GM23338 (cell line): ENCODE results near the gene HJURP. TPM values are rescaled to one million over a fixed set of nuclear protein-coding genes. Genes with fewer than 3 reads are reported as not detected.

ENCODE experiments used
- ATAC-seq: fragments of 200-7000 bp; cut with Tn5 transposase; 3 replicates; pipeline ENCODE4 v1.9.1; 2020
- DNase-seq: peaks from one replicate; pipeline ENCODE4 v3.0.0-alpha.2; 2015; ENCODE audit warnings: low spot score
- H2AFZ ChIP-seq: fragments of 200-600 bp; sonication (generic); 2 replicates; pipeline ENCODE4 v1.8.0; 2016; ENCODE audit warnings: antibody characterized with exemption, mild to moderate bottlenecking, moderate library complexity
- H3F3A ChIP-seq: fragments of 200-600 bp; sonication (generic); replicated peaks from 2 replicates; pipeline ENCODE4 v1.8.0; 2017; ENCODE audit warnings: antibody characterized with exemption, mixed run types, low read depth
- H3K27ac ChIP-seq: fragments of 200-600 bp; sonication (generic); 2 replicates; pipeline ENCODE4 v1.6.1; 2016; ENCODE audit warnings: low read depth
- H3K27me3 ChIP-seq: fragments of 200-600 bp; sonication (generic); 2 replicates; pipeline ENCODE4 v1.8.0; 2016; ENCODE audit warnings: mild to moderate bottlenecking, mixed run types, moderate library complexity; ENCODE audit not compliant: insufficient read depth
- H3K36me3 ChIP-seq: fragments of 200-600 bp; sonication (generic); 2 replicates; pipeline ENCODE4 v1.8.0; 2016; ENCODE audit warnings: mild to moderate bottlenecking; ENCODE audit not compliant: insufficient read depth
- H3K4me1 ChIP-seq: fragments of 200-600 bp; sonication (generic); 2 replicates; pipeline ENCODE4 v1.8.0; 2016; ENCODE audit warnings: mild to moderate bottlenecking, moderate library complexity; ENCODE audit not compliant: insufficient read depth
- H3K4me2 ChIP-seq: fragments of 200-600 bp; sonication (generic); 2 replicates; pipeline ENCODE4 v1.7.1; 2017; ENCODE audit warnings: mixed run types
- H3K4me3 ChIP-seq: fragments of 200-600 bp; sonication (generic); 2 replicates; pipeline ENCODE4 v1.6.1; 2016; ENCODE audit warnings: mixed run types
- H3K79me2 ChIP-seq: fragments of 200-600 bp; sonication (generic); replicated peaks from 2 replicates; pipeline ENCODE4 v1.8.0; 2017; ENCODE audit warnings: mild to moderate bottlenecking; ENCODE audit not compliant: insufficient read depth
- H3K9me2 ChIP-seq: fragments of 200-600 bp; sonication (generic); 2 replicates; pipeline ENCODE4 v1.8.0; 2017; ENCODE audit not compliant: insufficient read depth
- H4K20me1 ChIP-seq: fragments of 200-600 bp; sonication (generic); replicated peaks from 2 replicates; pipeline ENCODE4 v1.8.0; 2017; ENCODE audit warnings: mild to moderate bottlenecking; ENCODE audit not compliant: insufficient read depth
- H3K27ac Mint-ChIP-seq: 2 replicates; pipeline ENCODE4 v1.8.0; 2020; ENCODE audit warnings: inconsistent platforms, mild to moderate bottlenecking, moderate library complexity, mixed read lengths
- H3K27me3 Mint-ChIP-seq: 3 replicates; pipeline ENCODE4 v1.8.0; 2022; ENCODE audit warnings: low read depth, mild to moderate bottlenecking, moderate library complexity, mixed read lengths, inconsistent platforms; ENCODE audit not compliant: insufficient read depth, poor library complexity
- H3K36me3 Mint-ChIP-seq: 3 replicates; pipeline ENCODE4 v1.8.0; 2021; ENCODE audit warnings: low read depth, mild to moderate bottlenecking, inconsistent platforms, moderate library complexity, mixed read lengths
- H3K4me1 Mint-ChIP-seq: 3 replicates; pipeline ENCODE4 v1.8.0; 2020; ENCODE audit warnings: mild to moderate bottlenecking, inconsistent platforms, mixed read lengths
- H3K4me3 Mint-ChIP-seq: 3 replicates; pipeline ENCODE4 v1.8.0; 2021; ENCODE audit warnings: moderate library complexity, mild to moderate bottlenecking, inconsistent platforms, mixed read lengths
- H3K9me3 Mint-ChIP-seq: 3 replicates; pipeline ENCODE4 v1.8.0; 2020; ENCODE audit warnings: moderate library complexity, mild to moderate bottlenecking, inconsistent platforms, mixed read lengths
- CREB1 ChIP-seq: fragments of 250-450 bp; sonication (Bioruptor Pico); IDR thresholded peaks from 2 replicates; pipeline ENCODE4 v1.5.0; 2020; ENCODE audit warnings: low read depth, mild to moderate bottlenecking, moderate library complexity
- CTCF ChIP-seq, 2 experiments: fragments of 200-600 bp in 1 of 2; sonication (generic) in 1 of 2; conservative IDR thresholded peaks; 2 replicates each; pipeline versions ENCODE4 v1.5.1 to v1.6.1; 2016 to 2017; ENCODE audit warnings: antibody characterized with exemption in 2 of 2, low read depth in 2 of 2, mild to moderate bottlenecking in 2 of 2, moderate library complexity in 1 of 2
- ETS1 ChIP-seq: IDR thresholded peaks from 2 replicates; pipeline ENCODE4 v1.6.1; 2016; ENCODE audit warnings: antibody characterized with exemption
- EZH2 ChIP-seq: fragments of 200-600 bp; sonication (generic); IDR thresholded peaks from one replicate; pipeline ENCODE4 v1.8.0; 2017; ENCODE audit warnings: antibody characterized with exemption, mild to moderate bottlenecking, low read depth; ENCODE audit not compliant: unreplicated experiment
- EZH2phosphoT487 ChIP-seq: fragments of 200-600 bp; sonication (generic); IDR thresholded peaks from one replicate; pipeline ENCODE4 v1.8.1; 2018; ENCODE audit warnings: antibody characterized with exemption; ENCODE audit not compliant: unreplicated experiment
- JUNB ChIP-seq: IDR thresholded peaks from one replicate; pipeline ENCODE4 v1.6.1; 2016; ENCODE audit warnings: antibody characterized with exemption; ENCODE audit not compliant: unreplicated experiment
- NANOG ChIP-seq: IDR thresholded peaks from 2 replicates; pipeline ENCODE4 v1.6.1; 2016; ENCODE audit warnings: antibody characterized with exemption, borderline replicate concordance
- POLR2AphosphoS5 ChIP-seq: IDR thresholded peaks from 2 replicates; pipeline ENCODE4 v1.6.1; 2016; ENCODE audit warnings: antibody characterized with exemption, low read depth
- REST ChIP-seq: IDR thresholded peaks from one replicate; pipeline ENCODE4 v1.6.1; 2018; ENCODE audit warnings: antibody characterized with exemption; ENCODE audit not compliant: unreplicated experiment
- STAT1 ChIP-seq: IDR thresholded peaks from one replicate; pipeline ENCODE4 v1.6.1; 2016; ENCODE audit warnings: antibody characterized with exemption; ENCODE audit not compliant: unreplicated experiment
- ZNF114 ChIP-seq: fragments of 250-450 bp; sonication (Bioruptor Pico); IDR thresholded peaks from 2 replicates; pipeline ENCODE4 v1.5.0; 2020; ENCODE audit warnings: mild to moderate bottlenecking, moderate library complexity
- polyA plus RNA-seq: library from polyadenylated mRNA; unstranded; fragments of >200 nt; fragmentation: Nextera tagmentation; extraction: Ambion mirVana; gene quantifications from 2 replicates; pipeline ENCODE4 v1.2.1, GENCODE V29; 2016
- total RNA-seq: library from RNA; depleted of rRNA; stranded (reverse); fragments of >200 nt; shearing (Covaris generic); gene quantifications from 2 replicates; pipeline ENCODE4 v1.2.3, GENCODE V29; 2014

Gene HJURP
- total and polyA plus RNA-seq, 2 experiments from 2014 or later, result 42.9 to 49.2 TPM

- TF ChIP-seq REST (no peak), EZH2 (no peak), JUNB (no peak)
These were observed 58.6 kb downstream of the HJURP start (continued) for GRCh38 chr2:233795735-233796171.

- H3K4me2 ChIP-seq, result no peak overlapping the region
- no peaks in the 10 kb centered on the region for H3K36me3 ChIP-seq
- H3F3A ChIP-seq, result no peaks in the 10 kb centered on the region
- no peaks in the 10 kb centered on the region for H3K27me3 ChIP-seq
- Mint-ChIP-seq H3K4me3 (no peak overlapping the region), H3K4me1 (no peaks in the 10 kb centered on the region; the same call in 2 of the 3 replicates), H3K36me3 (no peaks in the 10 kb centered on the region; the same call in 1 of the 3 replicates), H3K27ac (no peak overlapping the region), H3K9me3 (peaks cover 13% of the 10 kb centered on the region), H3K27me3 (peaks cover 7% of the 10 kb centered on the region)
- H3K79me2 ChIP-seq, result no peaks in the 10 kb centered on the region
- H3K4me1 ChIP-seq, result no peaks in the 10 kb centered on the region
- no peaks in the 10 kb centered on the region for H4K20me1 ChIP-seq
- H3K27ac ChIP-seq, result no peak overlapping the region
- no peak for ATAC-seq
- no peak overlapping the region for H2AFZ ChIP-seq
- H3K9me2 ChIP-seq, result no peaks in the 10 kb centered on the region
- no peak for DNase-seq
- H3K4me3 ChIP-seq, result no peak overlapping the region
- no peak for TF ChIP-seq ZNF114
- no peak for TF ChIP-seq POLR2AphosphoS5
- no peak for TF ChIP-seq EZH2phosphoT487
- TF ChIP-seq ETS1, result no peak
- no peak for TF ChIP-seq STAT1
- no peak for TF ChIP-seq EZH2
- no peak for TF ChIP-seq JUNB
- TF ChIP-seq NANOG, result no peak
- no peak for TF ChIP-seq CTCF (conservative IDR thresholded peaks at IDR 0.05; ENCODE audit: low read depth in 2 of 2)
- TF ChIP-seq CREB1, result no peak
- TF ChIP-seq REST, result no peak
These were observed 60.1 kb downstream of the HJURP start for GRCh38 chr2:233794128-233794658.
